ENCODE data around the gene TAC3.

GRCh38 chr12:56987551-56988053, 28.7 kb downstream of the TAC3 start:
- TF ChIP-seq, protein P1, sequence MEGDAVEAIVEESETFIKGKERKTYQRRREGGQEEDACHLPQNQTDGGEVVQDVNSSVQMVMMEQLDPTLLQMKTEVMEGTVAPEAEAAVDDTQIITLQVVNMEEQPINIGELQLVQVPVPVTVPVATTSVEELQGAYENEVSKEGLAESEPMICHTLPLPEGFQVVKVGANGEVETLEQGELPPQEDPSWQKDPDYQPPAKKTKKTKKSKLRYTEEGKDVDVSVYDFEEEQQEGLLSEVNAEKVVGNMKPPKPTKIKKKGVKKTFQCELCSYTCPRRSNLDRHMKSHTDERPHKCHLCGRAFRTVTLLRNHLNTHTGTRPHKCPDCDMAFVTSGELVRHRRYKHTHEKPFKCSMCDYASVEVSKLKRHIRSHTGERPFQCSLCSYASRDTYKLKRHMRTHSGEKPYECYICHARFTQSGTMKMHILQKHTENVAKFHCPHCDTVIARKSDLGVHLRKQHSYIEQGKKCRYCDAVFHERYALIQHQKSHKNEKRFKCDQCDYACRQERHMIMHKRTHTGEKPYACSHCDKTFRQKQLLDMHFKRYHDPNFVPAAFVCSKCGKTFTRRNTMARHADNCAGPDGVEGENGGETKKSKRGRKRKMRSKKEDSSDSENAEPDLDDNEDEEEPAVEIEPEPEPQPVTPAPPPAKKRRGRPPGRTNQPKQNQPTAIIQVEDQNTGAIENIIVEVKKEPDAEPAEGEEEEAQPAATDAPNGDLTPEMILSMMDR (IDR thresholded peaks at IDR 0.05; ENCODE audit: borderline replicate concordance, extremely low read depth, low read length, poor library complexity, severe bottlenecking): peak; percentile 99
- no peak for TF ChIP-seq EZH2 (IDR thresholded peaks at IDR 0.05; ENCODE audit: borderline replicate concordance, low read depth, low read length, severe bottlenecking)
